ENCODE results near the gene FCN1. TPM values are rescaled to one million over a fixed set of nuclear protein-coding genes. Genes with fewer than 3 reads are reported as not detected.

The FCN1 gene
- total and polyA plus RNA-seq, 2 of the 8 experiments (the other 6 are each of a cell fraction or from before 2014, with no cell fraction given): not detected

DNA sequence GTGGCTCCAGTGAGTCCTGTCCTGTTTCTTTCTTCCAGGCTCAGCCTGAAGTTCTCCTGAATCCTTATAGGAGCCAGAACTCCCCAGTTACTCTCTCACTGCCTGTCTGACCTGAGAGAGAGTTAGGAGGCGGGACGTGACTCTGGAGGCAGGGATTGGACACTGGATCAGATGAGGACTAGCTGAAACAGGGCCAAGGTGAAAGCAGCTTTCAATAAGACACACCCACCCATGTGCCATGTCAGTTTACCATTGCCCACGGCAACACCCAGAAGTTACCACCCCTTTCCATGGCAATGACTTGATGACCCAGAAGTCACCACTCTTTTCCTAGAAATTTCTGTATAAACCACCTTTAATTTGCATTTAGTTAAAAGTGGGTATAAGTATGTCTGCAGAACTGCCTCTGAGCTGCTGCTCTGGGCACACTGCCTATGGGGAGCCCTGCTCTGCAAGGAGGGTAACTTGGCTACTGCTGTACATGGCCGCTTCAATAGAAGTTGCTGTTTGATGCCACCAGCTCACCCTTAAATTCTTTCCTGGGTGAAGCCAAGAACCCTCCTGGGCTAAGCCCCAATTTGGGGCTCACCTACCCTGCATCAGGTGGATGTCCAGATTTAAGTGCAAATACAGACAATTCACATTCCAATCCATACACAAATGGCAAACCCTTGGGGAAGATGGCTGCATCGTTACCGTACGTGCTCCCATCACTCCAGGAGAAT lies 23.4 kb downstream of the FCN1 start:
- Histone ChIP-seq H2BK20ac (ENCODE audit: low read length) (no peak overlapping the region), H3K27ac (ENCODE audit: low read depth, low read length) (no peak overlapping the region), H3K18ac (ENCODE audit: extremely low read depth, low read length) (no peak overlapping the region), H3K9me3 (ENCODE audit: insufficient read depth in 2 of 2, low read depth in 1 of 2, low read length in 1 of 2) (peaks cover 11 to 14% of the 10 kb centered on the region in 2 experiments; a peak in 3 of 4 replicates), H3K79me2 (ENCODE audit: control insufficient read depth in 1 of 2, insufficient read depth in 2 of 2, low read length in 2 of 2) (no peaks in the 10 kb centered on the region), H2AFZ (ENCODE audit: low read length) (no peak overlapping the region), H3K14ac (ENCODE audit: insufficient read length) (no peak overlapping the region), H3K4me2 (ENCODE audit: insufficient read depth in 1 of 2, low read depth in 2 of 2, low read length in 2 of 2) (no peak overlapping the region), H3K23ac (ENCODE audit: insufficient read length) (no peak overlapping the region), H3K36me3 (ENCODE audit: control insufficient read depth in 2 of 4, insufficient read depth in 4 of 4, low read length in 3 of 4) (no peaks in the 10 kb centered on the region), H3K56ac (replicated peaks; ENCODE audit: insufficient read length, low read depth, low read length) (no peak overlapping the region), H3K79me1 (ENCODE audit: low read depth, low read length) (no peaks in the 10 kb centered on the region), H4K91ac (replicated peaks; ENCODE audit: insufficient read length, low read length) (no peak overlapping the region), H3K4ac (replicated peaks; ENCODE audit: insufficient read length, low read depth, low read length) (no peak overlapping the region), H4K5ac (ENCODE audit: insufficient read length, low read depth, low read length) (no peak overlapping the region), H4K20me1 (replicated peaks in 1 of 2; ENCODE audit: control insufficient read depth in 1 of 2, insufficient read depth in 2 of 2, low read length in 2 of 2) (no peaks in the 10 kb centered on the region), H2BK12ac (ENCODE audit: low read depth, low read length) (no peak overlapping the region), H2BK15ac (ENCODE audit: low read length) (no peak overlapping the region), H2BK120ac (replicated peaks; ENCODE audit: low read depth, low read length) (no peak overlapping the region), H3K9ac (replicated peaks in 1 of 4; ENCODE audit: extremely low read depth in 1 of 4, low read depth in 3 of 4, low read length in 3 of 4) (no peak overlapping the region), H3K27me3 (replicated peaks in 1 of 4; ENCODE audit: control insufficient read depth in 3 of 4, extremely low read depth in 1 of 4, insufficient read depth in 3 of 4, low read length in 3 of 4) (no peaks in the 10 kb centered on the region), H2BK5ac (ENCODE audit: low read depth, low read length) (no peak overlapping the region), H4K8ac (ENCODE audit: extremely low read depth, insufficient read depth, low read length) (no peak overlapping the region), H3K4me1 (replicated peaks in 1 of 4; ENCODE audit: control insufficient read depth in 3 of 4, insufficient read depth in 4 of 4, low read length in 3 of 4) (no peaks in the 10 kb centered on the region), H3K4me3 (ENCODE audit: extremely low read depth in 1 of 4, insufficient read depth in 2 of 4, low read depth in 3 of 4, low read length in 4 of 4) (no peak overlapping the region), H3K23me2 (ENCODE audit: low read depth, low read length) (no peaks in the 10 kb centered on the region), H2AK5ac (ENCODE audit: low read depth, low read length) (no peak overlapping the region)
- POLR2A ChIA-PET (ENCODE audit: partially characterized antibody): no interaction called here
- DNase-seq (ENCODE audit: low read depth in 1 of 2, low spot score in 2 of 2) (no peak), FAIRE-seq (no peak)
- 95% methylated on average over 7 of the region's 7 CpGs; no CpG with 5 or more reads in 1 of the 2 experiments for WGBS, 2 experiments (ENCODE audit: extremely low coverage in 1 of 2, insufficient coverage in 1 of 2, insufficient read length in 1 of 2, insufficient replicate concordance in 2 of 2, low coverage in 1 of 2, low lambda C conversion rate in 2 of 2, missing lambda C conversion rate in 1 of 2)
- TF ChIP-seq SP2 (IDR thresholded peaks at IDR 0.05; ENCODE audit: low read length): no peak
- no peak for TF ChIP-seq RBBP5 (IDR thresholded peaks at IDR 0.05; ENCODE audit: borderline replicate concordance, low read depth, low read length)
- TF ChIP-seq EGR1 (IDR thresholded peaks at IDR 0.05; ENCODE audit: borderline replicate concordance, low read depth, low read length): no peak
- no peak for TF ChIP-seq POLR2AphosphoS5 (IDR thresholded peaks at IDR 0.05; ENCODE audit: low read depth, low read length)
- TF ChIP-seq TCF12 (IDR thresholded peaks at IDR 0.05; ENCODE audit: low read depth, low read length): no peak
- TF ChIP-seq CTBP2 (IDR thresholded peaks at IDR 0.05; ENCODE audit: borderline replicate concordance, insufficient read depth, insufficient read length, low read length): no peak
- TF ChIP-seq TAF7 (optimal IDR thresholded peaks at IDR 0.05; ENCODE audit: borderline replicate concordance, low read depth, low read length): no peak
- no peak for TF ChIP-seq RFX5 (IDR thresholded peaks at IDR 0.05; ENCODE audit: borderline replicate concordance, low read depth, low read length)
- TF ChIP-seq, protein P1, sequence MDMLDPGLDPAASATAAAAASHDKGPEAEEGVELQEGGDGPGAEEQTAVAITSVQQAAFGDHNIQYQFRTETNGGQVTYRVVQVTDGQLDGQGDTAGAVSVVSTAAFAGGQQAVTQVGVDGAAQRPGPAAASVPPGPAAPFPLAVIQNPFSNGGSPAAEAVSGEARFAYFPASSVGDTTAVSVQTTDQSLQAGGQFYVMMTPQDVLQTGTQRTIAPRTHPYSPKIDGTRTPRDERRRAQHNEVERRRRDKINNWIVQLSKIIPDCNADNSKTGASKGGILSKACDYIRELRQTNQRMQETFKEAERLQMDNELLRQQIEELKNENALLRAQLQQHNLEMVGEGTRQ (IDR thresholded peaks at IDR 0.05; ENCODE audit: low read length): no peak
- TF ChIP-seq, protein P2, sequence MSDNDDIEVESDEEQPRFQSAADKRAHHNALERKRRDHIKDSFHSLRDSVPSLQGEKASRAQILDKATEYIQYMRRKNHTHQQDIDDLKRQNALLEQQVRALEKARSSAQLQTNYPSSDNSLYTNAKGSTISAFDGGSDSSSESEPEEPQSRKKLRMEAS (IDR thresholded peaks at IDR 0.05): no peak
- no peak for TF ChIP-seq ZNF274 (IDR thresholded peaks at IDR 0.05; ENCODE audit: borderline replicate concordance, extremely low read depth, low read length)
- CTCF ChIA-PET (ENCODE audit: partially characterized antibody): no interaction called here

Data from H1 (cell line).